Measurements from ENCODE around the gene ARID5B.

ARID5B gene

GRCh38 chr10:62077330-62078015 is 176.0 kb downstream of the ARID5B start:
- DNase-seq (ENCODE audit: low read depth): no peak

- no peak for DNase-seq (ENCODE audit: low read depth)
Observed at GRCh38 chr10:62079885-62080559, 178.5 kb downstream of the ARID5B start.

GRCh38 chr10:62080905-62081304 is 179.4 kb downstream of the ARID5B start:
- no peak for DNase-seq (ENCODE audit: low read depth)

GRCh38 chr10:62081341-62082270 is 180.1 kb downstream of the ARID5B start:
- no peak for DNase-seq (ENCODE audit: low read depth)

GRCh38 chr10:62082271-62082656 is 180.8 kb downstream of the ARID5B start:
- DNase-seq (ENCODE audit: low read depth): no peak

- no peak for DNase-seq (ENCODE audit: low read depth)
Observed at GRCh38 chr10:62082729-62083411, 181.4 kb downstream of the ARID5B start.

GRCh38 chr10:62083412-62084267 is 182.1 kb downstream of the ARID5B start:
- DNase-seq (ENCODE audit: low read depth): no peak

GRCh38 chr10:62084451-62084850 is 183.0 kb downstream of the ARID5B start:
- DNase-seq (ENCODE audit: low read depth): no peak

- no peak for DNase-seq (ENCODE audit: low read depth)
Observed at GRCh38 chr10:62085404-62085803, 183.9 kb downstream of the ARID5B start.

GRCh38 chr10:62085821-62086220 is 184.3 kb downstream of the ARID5B start:
- no peak for DNase-seq (ENCODE audit: low read depth)

GRCh38 chr10:62087329-62087728 is 185.8 kb downstream of the ARID5B start:
- no peak for DNase-seq (ENCODE audit: low read depth)

- no peak for DNase-seq (ENCODE audit: low read depth)
Observed at GRCh38 chr10:62088786-62089185, 187.3 kb downstream of the ARID5B start.

GRCh38 chr10:62092301-62093030 is 191.0 kb downstream of the ARID5B start:
- no peak for DNase-seq (ENCODE audit: low read depth)

- no peak for DNase-seq (ENCODE audit: low read depth)
Observed at GRCh38 chr10:62093863-62094291, 192.4 kb downstream of the ARID5B start.

GRCh38 chr10:62095181-62096122 is 194.0 kb downstream of the ARID5B start:
- DNase-seq (ENCODE audit: low read depth): no peak

GRCh38 chr10:62096256-62096933 is 194.9 kb downstream of the ARID5B start:
- no peak for DNase-seq (ENCODE audit: low read depth)

- no peak for DNase-seq (ENCODE audit: low read depth)
Observed at GRCh38 chr10:62098278-62099121, 197.0 kb downstream of the ARID5B start.

GRCh38 chr10:62099299-62099698 is 197.8 kb downstream of the ARID5B start:
- DNase-seq (ENCODE audit: low read depth): no peak
